ENCODE measurements around the gene DNAJC4. TPM values are rescaled to one million over a fixed set of nuclear protein-coding genes. Genes with fewer than 3 reads are reported as not detected.

Gene DNAJC4
- 38.5 TPM for polyA plus RNA-seq (2013, experiment 1 of 2)
- 36.7 TPM for polyA plus RNA-seq (2013, experiment 2 of 2)

- H3K9me3 ChIP-seq (ENCODE audit: control insufficient read depth, low read length) = no peaks in the 10 kb centered on the region
- peak within 1 kb of the TSS; percentile 95 for H4K8ac ChIP-seq (ENCODE audit: low read length)
- peak within 1 kb of the TSS; percentile 86 for H2AFZ ChIP-seq (ENCODE audit: low read depth, low read length)
- under 1% methylated on average over 56 of the region's 62 CpGs for WGBS
- H3K23ac ChIP-seq (ENCODE audit: low read length in 2 of 2) = peak within 1 kb of the TSS in 1 of 2 experiments; percentile 14
- H3K14ac ChIP-seq (ENCODE audit: low read length in 2 of 2) = peak within 1 kb of the TSS in 1 of 2 experiments; percentile 100
- H3K4ac ChIP-seq (ENCODE audit: low read depth in 1 of 2, low read length in 2 of 2) = peak within 1 kb of the TSS; percentile 37 to 94
- H3K9ac ChIP-seq (ENCODE audit: low read length) = peak within 1 kb of the TSS; percentile 87
- peak within 1 kb of the TSS; percentile 73 for H2BK120ac ChIP-seq (ENCODE audit: low read depth, low read length)
- H3K36me3 ChIP-seq (ENCODE audit: control insufficient read depth in 1 of 2, insufficient read depth in 2 of 2, low read depth in 1 of 2, low read length in 2 of 2) = peaks cover under 1 to 16% of the 10 kb centered on the region in 2 experiments
- DNase-seq = peak; percentile 93
- no peaks in the 10 kb centered on the region for H3K27me3 ChIP-seq (ENCODE audit: control insufficient read depth in 1 of 2, insufficient read depth in 1 of 2, low read length in 2 of 2)
- peak within 1 kb of the TSS; percentile 56 for H3K27ac ChIP-seq (ENCODE audit: low read length, poor library complexity, severe bottlenecking)
- peak within 1 kb of the TSS; percentile 95 for H4K91ac ChIP-seq (ENCODE audit: low read length)
- peak within 1 kb of the TSS; percentile 9 to 89 for H2BK12ac ChIP-seq (ENCODE audit: low read length in 2 of 2)
- peak within 1 kb of the TSS; percentile 84 to 93 for H3K18ac ChIP-seq (ENCODE audit: low read depth in 1 of 2, low read length in 2 of 2)
- H3K4me3 ChIP-seq (ENCODE audit: insufficient read depth in 1 of 2, low read depth in 1 of 2, low read length in 2 of 2) = peak within 1 kb of the TSS; percentile 77 to 89
- H3K4me2 ChIP-seq (ENCODE audit: low read length, poor library complexity, severe bottlenecking) = peak within 1 kb of the TSS; percentile 91
- H3K4me1 ChIP-seq (ENCODE audit: control insufficient read depth, insufficient read depth, low read depth, low read length) = peaks cover 54% of the 10 kb centered on the region
- peak within 1 kb of the TSS; percentile 88 for H2BK15ac ChIP-seq (ENCODE audit: low read depth, poor library complexity, severe bottlenecking)
- H2AK5ac ChIP-seq (ENCODE audit: low read length, severe bottlenecking) = peak within 1 kb of the TSS; percentile 26
- peak within 1 kb of the TSS; percentile 80 for H2BK5ac ChIP-seq (ENCODE audit: low read depth, low read length, poor library complexity, severe bottlenecking)
- peaks cover 29% of the 10 kb centered on the region for H3K79me1 ChIP-seq (replicated peaks; ENCODE audit: low read length, poor library complexity, severe bottlenecking)
Measured at GRCh38 chr11:64230171-64230984, at the start of gene DNAJC4. Gene DNAJC4, plus strand, starts transcription at chr11:64230548. Its CDS starts 307 bp downstream, at chr11:64230855.

- no peak overlapping the region for H3K4me2 ChIP-seq (ENCODE audit: low read length, poor library complexity, severe bottlenecking)
- H3K9ac ChIP-seq (ENCODE audit: low read length) = peak overlapping the region; percentile 83
- H2AK5ac ChIP-seq (ENCODE audit: low read length, severe bottlenecking) = no peak overlapping the region
- H3K14ac ChIP-seq (ENCODE audit: low read length in 2 of 2) = no peak overlapping the region
- H2BK15ac ChIP-seq (ENCODE audit: low read depth, poor library complexity, severe bottlenecking) = no peak overlapping the region
- no peaks in the 10 kb centered on the region for H3K9me3 ChIP-seq (ENCODE audit: control insufficient read depth, low read length)
- H3K4me3 ChIP-seq (ENCODE audit: insufficient read depth in 1 of 2, low read depth in 1 of 2, low read length in 2 of 2) = peak overlapping the region in 1 of 2 experiments; percentile 71
- no peak overlapping the region for H2AFZ ChIP-seq (ENCODE audit: low read depth, low read length)
- no peak overlapping the region for H3K23ac ChIP-seq (ENCODE audit: low read length in 2 of 2)
- no peak overlapping the region for H3K4ac ChIP-seq (ENCODE audit: low read depth in 1 of 2, low read length in 2 of 2)
- H4K91ac ChIP-seq (ENCODE audit: low read length) = no peak overlapping the region
- no peak overlapping the region for H3K18ac ChIP-seq (ENCODE audit: low read depth in 1 of 2, low read length in 2 of 2)
- DNase-seq = peak; percentile 18
- peaks cover 0 to 10% of the 10 kb centered on the region in 2 experiments for H3K36me3 ChIP-seq (ENCODE audit: control insufficient read depth in 1 of 2, insufficient read depth in 2 of 2, low read depth in 1 of 2, low read length in 2 of 2)
- no peaks in the 10 kb centered on the region for H3K27me3 ChIP-seq (ENCODE audit: control insufficient read depth in 1 of 2, insufficient read depth in 1 of 2, low read length in 2 of 2)
- no peak overlapping the region for H2BK120ac ChIP-seq (ENCODE audit: low read depth, low read length)
- WGBS = 71% methylated on average over 5 of the region's 5 CpGs
- no peak overlapping the region for H2BK5ac ChIP-seq (ENCODE audit: low read depth, low read length, poor library complexity, severe bottlenecking)
- H3K27ac ChIP-seq (ENCODE audit: low read length, poor library complexity, severe bottlenecking) = no peak overlapping the region
- H4K8ac ChIP-seq (ENCODE audit: low read length) = no peak overlapping the region
- H3K4me1 ChIP-seq (ENCODE audit: control insufficient read depth, insufficient read depth, low read depth, low read length) = peaks cover 18% of the 10 kb centered on the region
- H3K79me1 ChIP-seq (replicated peaks; ENCODE audit: low read length, poor library complexity, severe bottlenecking) = peaks cover 14% of the 10 kb centered on the region
- H2BK12ac ChIP-seq (ENCODE audit: low read length in 2 of 2) = peak overlapping the region in 1 of 2 experiments; percentile 49
Measured at GRCh38 chr11:64180891-64181290, 49.5 kb upstream of the DNAJC4 start.

GRCh38 chr11:64181506-64182411 is 48.6 kb upstream of the DNAJC4 start:
- no peak overlapping the region for H2BK5ac ChIP-seq (ENCODE audit: low read depth, low read length, poor library complexity, severe bottlenecking)
- H2BK12ac ChIP-seq (ENCODE audit: low read length in 2 of 2) = peak overlapping the region in 1 of 2 experiments; percentile 31
- no peak overlapping the region for H2BK15ac ChIP-seq (ENCODE audit: low read depth, poor library complexity, severe bottlenecking)
- no peak overlapping the region for H2AFZ ChIP-seq (ENCODE audit: low read depth, low read length)
- peak overlapping the region in 1 of 2 experiments; percentile 59 for H3K4ac ChIP-seq (ENCODE audit: low read depth in 1 of 2, low read length in 2 of 2)
- no peak overlapping the region for H4K91ac ChIP-seq (ENCODE audit: low read length)
- no peak overlapping the region for H2BK120ac ChIP-seq (ENCODE audit: low read depth, low read length)
- H3K27me3 ChIP-seq (ENCODE audit: control insufficient read depth in 1 of 2, insufficient read depth in 1 of 2, low read length in 2 of 2) = no peaks in the 10 kb centered on the region
- no peak overlapping the region for H3K23ac ChIP-seq (ENCODE audit: low read length in 2 of 2)
- peak overlapping the region; percentile 59 to 70 for H3K18ac ChIP-seq (ENCODE audit: low read depth in 1 of 2, low read length in 2 of 2)
- peaks cover 14% of the 10 kb centered on the region for H3K79me1 ChIP-seq (replicated peaks; ENCODE audit: low read length, poor library complexity, severe bottlenecking)
- DNase-seq = peak; percentile 96
- H3K4me3 ChIP-seq (ENCODE audit: insufficient read depth in 1 of 2, low read depth in 1 of 2, low read length in 2 of 2) = peak overlapping the region in 1 of 2 experiments; percentile 71
- H3K9me3 ChIP-seq (ENCODE audit: control insufficient read depth, low read length) = no peaks in the 10 kb centered on the region
- WGBS = 46% methylated on average over 16 of the region's 17 CpGs
- H3K27ac ChIP-seq (ENCODE audit: low read length, poor library complexity, severe bottlenecking) = peak overlapping the region; percentile 72
- peak overlapping the region; percentile 29 for H3K4me2 ChIP-seq (ENCODE audit: low read length, poor library complexity, severe bottlenecking)
- peaks cover 0 to 10% of the 10 kb centered on the region in 2 experiments for H3K36me3 ChIP-seq (ENCODE audit: control insufficient read depth in 1 of 2, insufficient read depth in 2 of 2, low read depth in 1 of 2, low read length in 2 of 2)
- peak overlapping the region; percentile 81 for H4K8ac ChIP-seq (ENCODE audit: low read length)
- no peak overlapping the region for H2AK5ac ChIP-seq (ENCODE audit: low read length, severe bottlenecking)
- peak overlapping the region; percentile 83 for H3K9ac ChIP-seq (ENCODE audit: low read length)
- H3K14ac ChIP-seq (ENCODE audit: low read length in 2 of 2) = no peak overlapping the region
- H3K4me1 ChIP-seq (ENCODE audit: control insufficient read depth, insufficient read depth, low read depth, low read length) = peaks cover 18% of the 10 kb centered on the region

Measured in mesenchymal stem cell (in vitro differentiated cells and primary cell).